GM23248 (cell line): Measurements from ENCODE around the gene TRAF1. TPM values are rescaled to one million over a fixed set of nuclear protein-coding genes. Genes with fewer than 3 reads are reported as not detected.

Source experiments
- DNase-seq: peaks from one replicate; pipeline ENCODE4 v3.0.0-alpha.2; 2015
- H2AFZ ChIP-seq: fragments of 200-600 bp; sonication (generic); 2 replicates; pipeline ENCODE4 v1.6.1; 2016; ENCODE audit warnings: antibody characterized with exemption
- H3F3A ChIP-seq: fragments of 200-600 bp; sonication (generic); 2 replicates; pipeline ENCODE4 v1.6.1; 2016; ENCODE audit warnings: mild to moderate bottlenecking, antibody characterized with exemption, mixed run types; ENCODE audit not compliant: insufficient read depth
- H3K27ac ChIP-seq: fragments of 200-600 bp; sonication (generic); 2 replicates; pipeline ENCODE4 v1.5.1; 2016; ENCODE audit warnings: mild to moderate bottlenecking
- H3K27me3 ChIP-seq: fragments of 200-600 bp; sonication (generic); replicated peaks from 2 replicates; pipeline ENCODE4 v1.6.1; 2016; ENCODE audit warnings: mild to moderate bottlenecking; ENCODE audit not compliant: insufficient read depth
- H3K36me3 ChIP-seq: fragments of 200-600 bp; sonication (generic); 2 replicates; pipeline ENCODE4 v1.6.1; 2016; ENCODE audit warnings: low read depth, mild to moderate bottlenecking
- H3K4me1 ChIP-seq: fragments of 200-600 bp; sonication (generic); 2 replicates; pipeline ENCODE4 v1.6.1; 2016; ENCODE audit warnings: mild to moderate bottlenecking; ENCODE audit not compliant: insufficient read depth
- H3K4me2 ChIP-seq: fragments of 200-600 bp; sonication (generic); one replicate; pipeline ENCODE4 v1.6.1; 2016; ENCODE audit warnings: mild to moderate bottlenecking; ENCODE audit not compliant: unreplicated experiment
- H3K4me3 ChIP-seq: fragments of 200-600 bp; sonication (generic); 2 replicates; pipeline ENCODE4 v1.5.1; 2016; ENCODE audit warnings: mild to moderate bottlenecking
- H3K79me2 ChIP-seq: fragments of 200-600 bp; sonication (generic); 2 replicates; pipeline ENCODE4 v1.6.1; 2016; ENCODE audit warnings: mild to moderate bottlenecking; ENCODE audit not compliant: insufficient read depth
- H3K9ac ChIP-seq: fragments of 200-600 bp; sonication (generic); 2 replicates; pipeline ENCODE4 v1.6.1; 2016; ENCODE audit warnings: mild to moderate bottlenecking
- H3K9me2 ChIP-seq: fragments of 200-600 bp; sonication (generic); 2 replicates; pipeline ENCODE4 v1.6.1; 2016; ENCODE audit warnings: mixed run types, mild to moderate bottlenecking, moderate library complexity; ENCODE audit not compliant: insufficient read depth
- H3K9me3 ChIP-seq: fragments of 200-600 bp; sonication (generic); one replicate; pipeline ENCODE4 v1.6.1; 2017; ENCODE audit warnings: low read depth
- H4K20me1 ChIP-seq: fragments of 200-600 bp; sonication (generic); 2 replicates; pipeline ENCODE4 v1.6.0; 2016; ENCODE audit not compliant: insufficient read depth
- EZH2 ChIP-seq: fragments of 200-600 bp; sonication (generic); IDR thresholded peaks from 2 replicates; pipeline ENCODE4 v1.6.1; 2018; ENCODE audit warnings: antibody characterized with exemption, mild to moderate bottlenecking; ENCODE audit not compliant: insufficient read depth, poor library complexity, severe bottlenecking
- EZH2phosphoT487 ChIP-seq: fragments of 200-600 bp; sonication (generic); IDR thresholded peaks from 2 replicates; pipeline ENCODE4 v1.6.1; 2018; ENCODE audit warnings: antibody characterized with exemption, moderate library complexity, mild to moderate bottlenecking, low read depth; ENCODE audit not compliant: insufficient read depth
- WGBS, 2 experiments: methylation state at CpG; one replicate each; pipeline ENCODE4 v1.1.6; 2015 to 2017; ENCODE audit warnings: low lambda C conversion rate in 2 of 2, low coverage in 1 of 2; ENCODE audit errors: missing lambda C conversion rate in 2 of 2; 5-methylcytosine and 5-hydroxymethylcytosine counted together
- in situ Hi-C: fragments of 300-500 bp; cut with MboI; formaldehyde crosslinking; loops from 2 replicates; pipeline ENCODE4 v1.15.0; 2020
- polyA plus RNA-seq: library from polyadenylated mRNA; unstranded; fragments of >200 nt; fragmentation: Nextera tagmentation; extraction: Ambion mirVana; gene quantifications from 2 replicates; pipeline ENCODE4 v1.2.1, GENCODE V29; 2016
- total RNA-seq: library from RNA; depleted of rRNA; stranded (reverse); fragments of >200 nt; shearing (Covaris generic); gene quantifications from 2 replicates; pipeline ENCODE4 v1.2.3, GENCODE V29; 2014

The TRAF1 gene
- total and polyA plus RNA-seq, 2 experiments from 2014 or later, result 0.54 to 0.75 TPM

GRCh38 chr9:120901755-120902568 lies 24.6 kb downstream of the TRAF1 start:
- no peak overlapping the region for H3K9ac ChIP-seq
- no peak overlapping the region for H3K4me2 ChIP-seq
- H3K79me2 ChIP-seq, result no peaks in the 10 kb centered on the region
- no peaks in the 10 kb centered on the region for H4K20me1 ChIP-seq
- H2AFZ ChIP-seq, result no peak overlapping the region
- H3K27ac ChIP-seq, result no peak overlapping the region
- no peaks in the 10 kb centered on the region; the same call in 1 of the 2 replicates for H3K27me3 ChIP-seq
- no peaks in the 10 kb centered on the region for H3F3A ChIP-seq
- DNase-seq, result no peak
- no peaks in the 10 kb centered on the region for H3K9me2 ChIP-seq
- TF ChIP-seq EZH2phosphoT487, result no peak
- 71 to 75% methylated on average over 11 to 12 of the region's 12 CpGs for WGBS, 2 experiments
- H3K4me3 ChIP-seq, result no peak overlapping the region
- H3K4me1 ChIP-seq, result no peaks in the 10 kb centered on the region
- no peaks in the 10 kb centered on the region for H3K9me3 ChIP-seq
- in situ Hi-C loops, result no loop called here
- no peaks in the 10 kb centered on the region for H3K36me3 ChIP-seq

DNA sequence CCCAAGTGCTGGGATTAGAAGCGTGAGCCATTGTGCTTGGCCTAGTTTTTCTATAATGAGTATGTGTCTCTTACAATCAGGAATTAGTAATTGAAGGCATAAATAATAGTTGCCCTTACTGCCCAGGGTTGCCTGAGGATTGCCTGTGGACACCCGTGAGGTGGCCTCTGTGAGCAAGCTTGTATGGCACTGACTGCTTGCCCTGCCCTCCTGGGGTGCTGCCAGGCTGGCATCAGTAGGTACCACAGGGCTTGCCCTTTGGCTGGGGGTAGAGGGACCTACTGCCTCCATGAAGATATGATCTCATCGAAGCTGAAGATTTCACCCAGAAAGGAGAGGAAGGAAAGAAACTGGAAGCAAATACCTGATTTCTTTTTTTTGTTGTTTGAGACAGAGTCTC lies 25.8 kb downstream of the TRAF1 start:
- in situ Hi-C loops, result no loop called here
- H3K9me3 ChIP-seq, result no peaks in the 10 kb centered on the region
- TF ChIP-seq EZH2, result no peak
- no peak for TF ChIP-seq EZH2phosphoT487
- H3K9me2 ChIP-seq, result no peaks in the 10 kb centered on the region
- DNase-seq, result no peak
- H3K4me2 ChIP-seq, result no peak overlapping the region
- H4K20me1 ChIP-seq, result no peaks in the 10 kb centered on the region
- peaks cover 3% of the 10 kb centered on the region; the same call in 1 of the 2 replicates for H3K27me3 ChIP-seq
- H3K9ac ChIP-seq, result no peak overlapping the region
- H3K36me3 ChIP-seq, result no peaks in the 10 kb centered on the region
- H3F3A ChIP-seq, result no peaks in the 10 kb centered on the region
- no peaks in the 10 kb centered on the region for H3K4me1 ChIP-seq
- no peak overlapping the region for H3K4me3 ChIP-seq
- H3K79me2 ChIP-seq, result no peaks in the 10 kb centered on the region
- H2AFZ ChIP-seq, result no peak overlapping the region
- 83 to 85% methylated on average over 3 of the region's 3 CpGs for WGBS, 2 experiments
- no peak overlapping the region for H3K27ac ChIP-seq

DNA sequence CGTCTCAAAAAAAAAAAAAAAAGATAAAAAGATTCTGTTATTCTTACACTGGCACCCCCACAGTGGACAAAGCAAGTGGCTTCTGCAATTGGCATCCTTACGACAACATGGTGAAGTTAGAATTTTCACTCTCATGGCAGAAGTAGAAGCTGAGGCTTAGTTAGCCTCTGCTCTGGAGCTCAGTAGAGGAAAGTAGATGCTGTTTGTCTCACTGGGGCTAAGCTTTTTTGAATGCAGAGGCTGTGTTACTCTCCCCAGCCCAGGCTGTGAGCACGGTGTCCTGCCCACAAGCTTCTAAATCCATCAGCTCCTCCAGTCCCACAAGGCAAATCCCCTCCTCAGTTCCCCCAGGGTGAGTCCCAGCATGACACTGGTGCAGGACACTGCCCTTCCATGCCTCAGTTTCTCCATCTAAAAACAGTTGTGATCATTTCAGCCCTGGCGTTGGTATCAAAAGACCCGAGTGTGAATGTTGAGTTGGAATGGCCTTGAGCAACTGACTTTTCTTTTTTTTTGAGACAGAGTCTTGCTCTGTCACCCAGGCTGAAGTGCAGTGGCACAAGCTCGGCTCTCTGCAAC lies 27.0 kb downstream of the TRAF1 start:
- no peak overlapping the region for H3K4me3 ChIP-seq
- H4K20me1 ChIP-seq, result no peaks in the 10 kb centered on the region
- H3K4me2 ChIP-seq, result no peak overlapping the region
- no peaks in the 10 kb centered on the region for H3K4me1 ChIP-seq
- no peaks in the 10 kb centered on the region for H3K9me2 ChIP-seq
- 81 to 92% methylated on average over 6 of the region's 6 CpGs for WGBS, 2 experiments
- TF ChIP-seq EZH2phosphoT487 (no peak), EZH2 (no peak)
- no peak overlapping the region for H3K9ac ChIP-seq
- H3K27me3 ChIP-seq, result peaks cover 9% of the 10 kb centered on the region; the same call in 1 of the 2 replicates
- H3K9me3 ChIP-seq, result no peaks in the 10 kb centered on the region
- in situ Hi-C loops, result no loop called here
- no peak for DNase-seq
- no peak overlapping the region for H3K27ac ChIP-seq
- H2AFZ ChIP-seq, result no peak overlapping the region
- H3K79me2 ChIP-seq, result no peaks in the 10 kb centered on the region
- H3K36me3 ChIP-seq, result no peaks in the 10 kb centered on the region
- no peaks in the 10 kb centered on the region for H3F3A ChIP-seq

DNA sequence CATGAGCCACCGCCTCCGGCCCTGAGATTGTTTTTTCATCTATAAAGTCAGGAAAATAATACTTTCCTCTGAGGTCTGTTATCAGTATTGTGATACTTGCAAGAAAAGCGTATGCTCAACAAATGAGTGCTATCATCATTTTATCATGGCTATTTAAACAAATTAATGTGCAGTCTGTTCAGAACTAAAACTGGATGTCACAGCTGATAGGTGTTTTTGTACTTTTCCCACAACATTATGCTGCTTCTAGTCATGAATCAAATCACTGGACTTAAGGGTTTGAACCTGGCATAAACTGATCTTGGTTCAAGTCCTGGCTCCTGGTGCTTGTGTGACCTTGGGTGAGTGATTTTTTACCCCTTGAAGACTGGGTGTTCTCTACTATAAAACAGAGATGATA lies 28.2 kb downstream of the TRAF1 start:
- Histone ChIP-seq H2AFZ (no peak overlapping the region), H3K4me3 (no peak overlapping the region), H3K4me1 (no peaks in the 10 kb centered on the region), H3K27me3 (peaks cover 9% of the 10 kb centered on the region; the same call in 1 of the 2 replicates), H4K20me1 (no peaks in the 10 kb centered on the region), H3K9me2 (no peaks in the 10 kb centered on the region), H3K4me2 (no peak overlapping the region), H3K79me2 (no peaks in the 10 kb centered on the region), H3F3A (0 out of 2 replicates have a peak, but pooled peaks cover 5% of the 10 kb centered on the region), H3K9ac (no peak overlapping the region), H3K9me3 (no peaks in the 10 kb centered on the region), H3K36me3 (no peaks in the 10 kb centered on the region), H3K27ac (no peak overlapping the region)
- in situ Hi-C loops, result no loop called here
- TF ChIP-seq EZH2phosphoT487 (no peak), EZH2 (no peak)
- WGBS, 2 experiments, result 89 to 95% methylated on average over 3 of the region's 3 CpGs
- DNase-seq, result no peak
